C4-2B (cell line): ENCODE data around the gene MOGAT3.

ENCODE experiments used
- H3K27ac ChIP-seq: fragments of 450-650 bp; 2 replicates; pipeline ENCODE4 v1.5.1; 2017
- ZFX ChIP-seq: fragments of 450-650 bp; IDR thresholded peaks from 2 replicates; pipeline ENCODE4 v1.6.1; 2017
- TF ChIP-seq, protein P1 (sequence below): fragments of 450-650 bp; conservative IDR thresholded peaks from 2 replicates; pipeline ENCODE4 v1.5.1; 2017; ENCODE audit warnings: mild to moderate bottlenecking

MOGAT3 gene

DNA sequence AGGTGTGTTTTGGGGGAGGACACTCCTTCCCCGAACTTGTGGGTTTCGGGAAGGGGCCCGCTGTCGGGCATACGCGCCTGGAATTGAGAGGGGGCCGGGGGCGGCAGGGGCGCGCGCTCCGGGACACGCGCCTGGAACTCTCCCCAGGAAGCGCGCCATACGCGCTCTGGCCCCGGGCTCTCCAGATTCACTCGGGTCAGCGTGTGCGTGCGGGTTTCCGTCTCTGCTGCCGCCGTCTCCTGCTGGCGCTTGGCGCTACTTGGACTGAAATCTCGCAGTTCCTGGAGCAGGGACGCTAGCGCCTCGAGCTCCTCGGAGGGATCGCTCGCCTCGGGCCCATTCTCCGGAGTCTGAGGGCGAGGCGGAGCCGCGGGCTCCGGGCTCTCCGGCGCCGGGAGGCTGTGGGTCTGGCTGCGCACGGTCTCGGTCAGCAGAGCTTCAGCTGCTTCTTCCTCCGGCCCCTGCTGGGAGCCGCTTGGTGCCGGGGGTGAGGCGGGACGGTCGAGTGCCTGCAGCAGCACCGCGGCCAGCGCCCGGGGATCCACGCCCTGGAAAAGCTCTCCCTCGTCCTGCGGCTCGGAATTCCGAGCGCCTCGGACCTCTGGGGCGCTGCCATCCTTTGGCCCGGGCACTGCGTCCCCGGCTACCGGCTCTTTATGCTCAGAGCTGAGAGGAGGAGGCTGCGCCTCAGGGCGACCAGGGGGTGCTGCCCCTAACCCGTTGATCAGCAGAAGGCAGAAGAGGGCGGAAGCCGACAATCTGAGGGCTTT, 36.6 kb downstream of the MOGAT3 start:
- peak overlapping the region; percentile 80 for H3K27ac ChIP-seq
- TF ChIP-seq ZFX: no peak
- TF ChIP-seq, protein P1, sequence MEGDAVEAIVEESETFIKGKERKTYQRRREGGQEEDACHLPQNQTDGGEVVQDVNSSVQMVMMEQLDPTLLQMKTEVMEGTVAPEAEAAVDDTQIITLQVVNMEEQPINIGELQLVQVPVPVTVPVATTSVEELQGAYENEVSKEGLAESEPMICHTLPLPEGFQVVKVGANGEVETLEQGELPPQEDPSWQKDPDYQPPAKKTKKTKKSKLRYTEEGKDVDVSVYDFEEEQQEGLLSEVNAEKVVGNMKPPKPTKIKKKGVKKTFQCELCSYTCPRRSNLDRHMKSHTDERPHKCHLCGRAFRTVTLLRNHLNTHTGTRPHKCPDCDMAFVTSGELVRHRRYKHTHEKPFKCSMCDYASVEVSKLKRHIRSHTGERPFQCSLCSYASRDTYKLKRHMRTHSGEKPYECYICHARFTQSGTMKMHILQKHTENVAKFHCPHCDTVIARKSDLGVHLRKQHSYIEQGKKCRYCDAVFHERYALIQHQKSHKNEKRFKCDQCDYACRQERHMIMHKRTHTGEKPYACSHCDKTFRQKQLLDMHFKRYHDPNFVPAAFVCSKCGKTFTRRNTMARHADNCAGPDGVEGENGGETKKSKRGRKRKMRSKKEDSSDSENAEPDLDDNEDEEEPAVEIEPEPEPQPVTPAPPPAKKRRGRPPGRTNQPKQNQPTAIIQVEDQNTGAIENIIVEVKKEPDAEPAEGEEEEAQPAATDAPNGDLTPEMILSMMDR: no peak

DNA sequence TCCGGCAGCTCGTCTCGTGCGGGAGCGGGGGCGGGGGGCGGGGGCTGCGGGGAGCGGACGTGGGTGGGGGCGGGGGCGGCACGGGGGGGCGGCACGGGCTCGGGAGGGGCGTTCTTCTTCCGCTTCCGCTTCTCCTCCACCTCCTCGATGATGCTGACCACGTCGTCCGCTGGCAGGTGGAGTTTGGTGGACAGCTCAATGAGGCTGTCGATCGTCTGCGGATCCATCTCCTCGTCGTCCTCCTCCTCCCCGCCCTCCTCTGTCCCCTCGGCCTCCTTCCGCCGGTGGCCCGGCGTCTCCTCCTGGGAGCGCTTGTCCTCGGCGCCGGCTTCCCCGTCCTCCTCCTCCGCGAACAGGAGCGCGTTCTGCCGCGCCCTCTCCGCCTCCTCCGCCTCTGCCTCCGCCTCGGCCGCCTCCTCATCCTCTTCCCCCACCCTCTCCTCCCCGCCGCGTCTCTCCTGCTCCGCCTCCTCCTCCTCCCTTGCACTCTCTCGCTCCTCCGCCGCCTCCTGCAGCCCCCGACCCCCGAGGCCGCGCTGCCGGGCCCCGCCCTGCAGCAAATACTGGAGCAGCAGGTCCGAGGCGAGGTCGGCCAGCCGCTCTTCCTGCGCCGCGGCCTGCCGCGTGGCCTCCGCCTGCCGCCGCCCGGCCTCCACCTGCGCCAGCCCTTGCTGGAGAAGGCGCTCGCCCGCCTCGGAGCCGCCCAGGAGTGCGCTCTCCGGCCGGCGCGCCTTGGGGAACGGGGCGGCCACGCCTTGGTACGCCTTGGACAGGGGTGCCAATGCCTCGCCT, 37.4 kb downstream of the MOGAT3 start:
- H3K27ac ChIP-seq: peak overlapping the region; percentile 80
- no peak; the same call in 1 of the 2 replicates for TF ChIP-seq ZFX

DNA sequence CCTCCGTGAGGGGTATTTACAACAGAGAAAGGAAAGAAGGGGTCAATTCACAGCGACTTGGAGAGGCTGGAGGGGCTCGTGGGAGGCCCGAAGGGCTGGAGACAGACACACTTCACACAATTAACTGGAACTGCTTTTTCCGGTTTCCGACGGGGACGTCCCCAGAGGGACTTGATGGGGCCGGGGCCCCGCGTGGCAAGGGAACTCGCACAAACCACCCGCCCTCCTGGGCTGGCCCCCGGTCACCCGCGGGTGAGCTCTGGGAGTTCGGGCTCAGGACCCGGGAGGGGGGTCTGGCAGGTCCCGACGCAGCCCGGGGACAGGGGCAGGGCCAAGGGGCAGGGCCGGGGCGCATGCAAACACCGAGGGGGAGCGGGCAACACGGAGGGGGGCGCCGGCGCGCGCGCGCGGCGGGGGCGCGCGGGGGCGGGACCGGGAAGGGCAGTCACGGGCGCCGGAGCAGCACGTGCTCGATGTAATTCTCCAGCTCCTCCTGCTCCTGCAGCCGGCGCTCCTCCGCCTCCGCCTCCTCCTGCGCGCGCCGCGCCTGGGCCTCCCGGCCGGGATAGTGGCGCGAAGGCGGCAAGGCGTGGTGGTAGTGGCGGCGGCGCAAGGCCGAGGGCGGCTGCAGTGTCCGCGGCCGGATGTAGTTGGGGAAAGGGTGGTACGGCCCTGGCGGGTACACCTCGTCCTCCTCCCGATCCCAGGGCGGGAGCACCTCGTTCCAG, 38.1 kb downstream of the MOGAT3 start:
- peak; percentile 57; the same call in 1 of the 2 replicates for TF ChIP-seq ZFX
- TF ChIP-seq, protein P1: no peak
- peak overlapping the region; percentile 80 for H3K27ac ChIP-seq

DNA sequence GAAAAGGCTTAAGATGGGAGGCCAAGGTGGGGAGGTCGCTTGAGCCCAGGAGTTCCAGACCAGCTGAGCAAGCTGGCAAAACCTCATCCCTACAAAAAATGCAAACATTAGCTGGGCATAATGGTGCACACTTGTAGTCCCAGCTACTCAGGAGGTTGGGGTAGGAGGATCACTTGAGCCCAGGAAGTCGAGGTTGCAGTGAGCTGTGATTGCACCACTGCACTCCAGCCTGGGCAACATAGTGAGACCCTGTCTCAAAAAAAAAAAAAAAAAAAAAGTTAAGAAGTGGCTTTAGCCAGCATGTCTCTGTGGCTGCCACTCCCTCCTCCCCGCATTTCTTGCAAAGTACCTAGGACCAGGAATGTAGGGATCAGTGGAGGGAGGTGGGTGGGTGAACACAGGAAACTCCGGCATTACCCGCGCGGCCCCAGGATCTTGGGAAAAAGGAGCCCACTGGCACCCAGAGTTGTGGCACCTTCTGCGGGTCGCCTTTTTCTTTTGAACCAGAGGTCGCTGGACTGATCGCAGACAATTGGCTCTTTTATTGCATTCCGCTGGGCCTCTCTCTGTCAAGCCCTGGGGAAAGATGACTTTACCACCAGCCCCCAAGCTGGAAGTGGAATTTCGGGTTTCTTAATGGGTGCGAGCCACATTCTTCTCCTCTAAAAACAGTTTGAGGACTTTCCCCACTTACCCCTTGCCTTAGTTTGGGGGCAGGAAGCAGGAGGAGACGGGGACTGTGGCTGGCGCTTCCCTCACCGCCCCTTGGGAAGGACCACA, 39.0 kb downstream of the MOGAT3 start:
- peak overlapping the region; percentile 80 for H3K27ac ChIP-seq
- TF ChIP-seq, protein P1: no peak
- TF ChIP-seq ZFX: no peak

DNA sequence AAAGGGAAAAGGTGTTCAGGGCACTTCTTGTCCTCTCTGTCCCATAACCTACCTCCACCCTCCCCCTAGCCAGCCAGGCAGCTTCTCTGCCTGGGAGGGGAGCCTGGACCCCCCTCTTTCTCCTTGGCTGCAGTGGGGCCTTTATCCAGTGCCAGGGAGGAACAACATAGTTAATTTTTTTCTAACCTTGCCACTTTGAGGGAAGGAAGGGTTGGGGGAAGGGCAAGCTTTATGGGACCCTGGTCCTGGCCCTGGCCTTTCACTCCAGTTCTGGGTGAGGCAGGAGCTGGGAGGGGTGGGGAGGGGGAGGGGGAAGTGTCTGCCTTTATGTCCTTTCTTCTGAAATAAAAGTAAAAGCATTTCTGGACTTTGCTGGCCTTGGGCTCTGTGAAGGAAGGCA, 39.9 kb downstream of the MOGAT3 start:
- TF ChIP-seq, protein P1: no peak
- TF ChIP-seq ZFX: no peak
- no peak overlapping the region for H3K27ac ChIP-seq

DNA sequence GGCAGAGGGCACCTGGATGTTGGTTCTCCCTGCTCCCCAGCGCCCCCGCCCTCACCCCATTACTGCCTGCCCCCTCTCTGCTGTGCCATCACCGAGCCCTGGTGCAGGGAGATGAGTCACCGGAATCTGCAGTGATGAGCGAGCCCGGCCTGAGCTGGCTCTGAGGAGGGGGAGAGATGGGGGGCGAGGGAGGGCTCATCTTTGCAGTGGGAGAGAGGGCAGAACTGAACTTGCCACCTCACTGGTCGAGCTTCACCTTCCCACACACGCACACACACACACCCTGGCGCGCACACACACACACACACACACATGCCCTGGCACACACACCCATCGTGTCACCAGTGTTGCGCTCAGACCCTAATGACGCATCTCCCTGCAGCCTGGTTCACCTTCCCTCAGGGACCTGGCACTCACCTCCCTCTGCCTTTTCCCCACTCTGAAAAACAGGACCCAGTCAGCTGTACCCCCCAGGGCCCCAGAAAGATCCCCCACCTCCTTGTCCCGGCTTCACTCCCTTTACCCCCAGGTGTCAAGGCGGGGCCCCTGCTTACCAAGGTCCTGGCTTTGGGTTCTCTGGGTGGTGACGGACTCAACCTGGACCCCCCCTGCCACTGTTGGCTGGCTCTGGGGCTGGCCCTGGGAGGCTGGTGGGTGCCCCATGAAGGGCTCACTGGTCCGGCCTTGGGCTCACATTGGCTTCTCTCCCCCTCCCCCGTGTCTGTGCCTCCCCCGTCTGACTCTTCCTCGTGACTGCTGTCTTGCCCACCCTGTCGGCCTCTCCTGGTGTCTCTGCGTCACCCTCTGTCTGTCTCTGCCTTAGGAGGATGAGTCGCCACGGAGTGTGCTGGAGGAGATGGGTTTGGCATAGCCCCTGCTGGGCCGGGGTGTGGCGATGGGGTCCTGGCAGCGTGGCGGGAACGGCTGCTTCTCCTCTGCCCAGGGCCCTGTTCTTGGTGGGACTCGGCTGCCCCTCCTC, 40.9 kb downstream of the MOGAT3 start:
- TF ChIP-seq, protein P1: no peak
- TF ChIP-seq ZFX: no peak
- no peak overlapping the region for H3K27ac ChIP-seq
